T-helper 17 cell (primary cell): Measurements from ENCODE around the gene OTOGL. TPM values are rescaled to one million over a fixed set of nuclear protein-coding genes. Genes with fewer than 3 reads are reported as not detected.
"Not testable (repeated sequence)": the region's sequence is repeated elsewhere in the genome, so short reads cannot be mapped to it uniquely, and the experiment has no call there.

Source experiments
- ATAC-seq: fragments of 150-1000 bp; cut with Tn5 transposase; 2 replicates; pipeline ENCODE4 v1.10.0; 2021; ENCODE audit warnings: mild to moderate bottlenecking, moderate library complexity
- DNase-seq, 3 donors: peaks; one replicate each; pipeline versions ENCODE4 v3.0.0 to v3.0.0-alpha.2; 2020 to 2021
- H3K9me3 ChIP-seq: one replicate; pipeline ENCODE4 v1.7.0; 2013; ENCODE audit warnings: low read length, mild to moderate bottlenecking; ENCODE audit not compliant: control insufficient read depth, poor library complexity, severe bottlenecking
- H3K27ac Mint-ChIP-seq: one replicate; pipeline ENCODE4 v1.8.0; 2022; ENCODE audit warnings: mild to moderate bottlenecking, moderate library complexity, mixed read lengths
- H3K27me3 Mint-ChIP-seq: one replicate; pipeline ENCODE4 v1.8.0; 2022; ENCODE audit warnings: mixed read lengths
- H3K36me3 Mint-ChIP-seq: one replicate; pipeline ENCODE4 v1.8.0; 2022; ENCODE audit warnings: low read depth, mixed read lengths
- H3K4me1 Mint-ChIP-seq: one replicate; pipeline ENCODE4 v1.8.0; 2022; ENCODE audit warnings: mild to moderate bottlenecking, mixed read lengths
- H3K4me3 Mint-ChIP-seq: one replicate; pipeline ENCODE4 v1.8.0; 2022; ENCODE audit warnings: mild to moderate bottlenecking, moderate library complexity, mixed read lengths
- total RNA-seq, 4 donors: library from RNA in 2 of 4; stranded (reverse) in 2 of 4; gene quantifications; one replicate each; pipeline ENCODE4 v1.2.3 and lab custom pipeline; 2022 to 2026

The OTOGL gene
- total RNA-seq, 2 donors from 2014 or later: not detected

- Mint-ChIP-seq H3K27ac (no peak overlapping the region), H3K27me3 (peaks cover 9% of the 10 kb centered on the region), H3K4me1 (no peaks in the 10 kb centered on the region), H3K36me3 (no peaks in the 10 kb centered on the region), H3K4me3 (no peak overlapping the region)
- H3K9me3 ChIP-seq: no peaks in the 10 kb centered on the region
- no peak for DNase-seq
- no peak for ATAC-seq
These were observed 97.1 kb downstream of the OTOGL start for GRCh38 chr12:80196419-80196818.

GRCh38 chr12:80198782-80199337 is 99.5 kb downstream of the OTOGL start:
- Mint-ChIP-seq H3K36me3 (no peaks in the 10 kb centered on the region), H3K27ac (no peak overlapping the region), H3K4me3 (no peak overlapping the region), H3K27me3 (peaks cover 14% of the 10 kb centered on the region), H3K4me1 (no peaks in the 10 kb centered on the region)
- ATAC-seq: no peak
- no peak for DNase-seq
- no peaks in the 10 kb centered on the region for H3K9me3 ChIP-seq

- H3K27ac Mint-ChIP-seq: no peak overlapping the region
- ATAC-seq (no peak), DNase-seq (no peak)
- H3K9me3 ChIP-seq: no peaks in the 10 kb centered on the region
- H3K4me3 Mint-ChIP-seq: no peak overlapping the region
- H3K27me3 Mint-ChIP-seq: peaks cover 17% of the 10 kb centered on the region
- no peaks in the 10 kb centered on the region for H3K4me1 Mint-ChIP-seq
- H3K36me3 Mint-ChIP-seq: no peaks in the 10 kb centered on the region
These were observed 100.6 kb downstream of the OTOGL start for GRCh38 chr12:80199931-80200330.

GRCh38 chr12:80200414-80200813 is 101.1 kb downstream of the OTOGL start:
- Mint-ChIP-seq H3K4me3 (no peak overlapping the region), H3K4me1 (no peaks in the 10 kb centered on the region), H3K36me3 (no peaks in the 10 kb centered on the region), H3K27ac (no peak overlapping the region), H3K27me3 (peaks cover 17% of the 10 kb centered on the region)
- no peak for DNase-seq
- H3K9me3 ChIP-seq: no peaks in the 10 kb centered on the region
- no peak for ATAC-seq

- H3K9me3 ChIP-seq: no peaks in the 10 kb centered on the region
- ATAC-seq: no peak
- H3K27me3 Mint-ChIP-seq: peaks cover 23% of the 10 kb centered on the region
- DNase-seq: no peak
- H3K36me3 Mint-ChIP-seq: no peaks in the 10 kb centered on the region
- H3K4me1 Mint-ChIP-seq: no peaks in the 10 kb centered on the region
- no peak overlapping the region for H3K27ac Mint-ChIP-seq
- no peak overlapping the region for H3K4me3 Mint-ChIP-seq
These were observed 102.6 kb downstream of the OTOGL start for GRCh38 chr12:80201908-80202307.

- Mint-ChIP-seq H3K27me3 (peaks cover 23% of the 10 kb centered on the region), H3K4me1 (no peaks in the 10 kb centered on the region), H3K36me3 (no peaks in the 10 kb centered on the region), H3K4me3 (no peak overlapping the region), H3K27ac (no peak overlapping the region)
- no peaks in the 10 kb centered on the region for H3K9me3 ChIP-seq
- no peak for DNase-seq
- no peak for ATAC-seq
These were observed 106.6 kb downstream of the OTOGL start for GRCh38 chr12:80205960-80206359.

- DNase-seq (no peak), ATAC-seq (no peak)
- peaks cover 29% of the 10 kb centered on the region for H3K27me3 Mint-ChIP-seq
- H3K4me1 Mint-ChIP-seq: peaks cover 5% of the 10 kb centered on the region
- H3K9me3 ChIP-seq: no peaks in the 10 kb centered on the region
- H3K4me3 Mint-ChIP-seq: no peak overlapping the region
- no peaks in the 10 kb centered on the region for H3K36me3 Mint-ChIP-seq
- no peak overlapping the region for H3K27ac Mint-ChIP-seq
These were observed 108.7 kb downstream of the OTOGL start for GRCh38 chr12:80208071-80208470.

- DNase-seq (no peak), ATAC-seq (no peak)
- H3K27ac Mint-ChIP-seq: no peak overlapping the region
- peaks cover 20% of the 10 kb centered on the region for H3K27me3 Mint-ChIP-seq
- peaks cover 5% of the 10 kb centered on the region for H3K4me1 Mint-ChIP-seq
- no peaks in the 10 kb centered on the region for H3K9me3 ChIP-seq
- no peak overlapping the region for H3K4me3 Mint-ChIP-seq
- H3K36me3 Mint-ChIP-seq: no peaks in the 10 kb centered on the region
These were observed 112.3 kb downstream of the OTOGL start for GRCh38 chr12:80211671-80212070.

GRCh38 chr12:80212938-80213645 is 113.8 kb downstream of the OTOGL start:
- peaks cover 20% of the 10 kb centered on the region for H3K27me3 Mint-ChIP-seq
- DNase-seq (no peak), ATAC-seq (no peak)
- H3K27ac Mint-ChIP-seq: no peak overlapping the region
- peaks cover 5% of the 10 kb centered on the region for H3K4me1 Mint-ChIP-seq
- H3K9me3 ChIP-seq: no peaks in the 10 kb centered on the region
- H3K36me3 Mint-ChIP-seq: no peaks in the 10 kb centered on the region
- H3K4me3 Mint-ChIP-seq: no peak overlapping the region

GRCh38 chr12:80213871-80214270 is 114.5 kb downstream of the OTOGL start:
- ATAC-seq (no peak), DNase-seq (no peak)
- Mint-ChIP-seq H3K36me3 (no peaks in the 10 kb centered on the region), H3K27me3 (peaks cover 20% of the 10 kb centered on the region), H3K4me3 (no peak overlapping the region), H3K4me1 (peaks cover 5% of the 10 kb centered on the region), H3K27ac (no peak overlapping the region)
- H3K9me3 ChIP-seq: no peaks in the 10 kb centered on the region

GRCh38 chr12:80217011-80217535 is 117.7 kb downstream of the OTOGL start:
- DNase-seq (no peak), ATAC-seq (no peak)
- H3K27ac Mint-ChIP-seq: no peak overlapping the region
- H3K9me3 ChIP-seq: no peaks in the 10 kb centered on the region
- H3K27me3 Mint-ChIP-seq: peaks cover 22% of the 10 kb centered on the region
- H3K4me1 Mint-ChIP-seq: peaks cover 5% of the 10 kb centered on the region
- H3K36me3 Mint-ChIP-seq: no peaks in the 10 kb centered on the region
- no peak overlapping the region for H3K4me3 Mint-ChIP-seq

- peaks cover 12% of the 10 kb centered on the region for H3K27me3 Mint-ChIP-seq
- not testable (repeated sequence) for DNase-seq, H3K9me3 ChIP-seq, H3K36me3 Mint-ChIP-seq, H3K27ac Mint-ChIP-seq, H3K4me3 Mint-ChIP-seq, H3K4me1 Mint-ChIP-seq, ATAC-seq
These were observed 119.6 kb downstream of the OTOGL start for GRCh38 chr12:80218925-80219324.

GRCh38 chr12:80219345-80219744 is 120.0 kb downstream of the OTOGL start:
- H3K4me3 Mint-ChIP-seq: no peak overlapping the region
- ATAC-seq (no peak), DNase-seq (no peak)
- H3K9me3 ChIP-seq: no peaks in the 10 kb centered on the region
- peaks cover 8% of the 10 kb centered on the region for H3K27me3 Mint-ChIP-seq
- no peaks in the 10 kb centered on the region for H3K4me1 Mint-ChIP-seq
- no peak overlapping the region for H3K27ac Mint-ChIP-seq
- no peaks in the 10 kb centered on the region for H3K36me3 Mint-ChIP-seq

- DNase-seq (no peak), ATAC-seq (no peak)
- H3K4me3 Mint-ChIP-seq: no peak overlapping the region
- no peaks in the 10 kb centered on the region for H3K4me1 Mint-ChIP-seq
- H3K27me3 Mint-ChIP-seq: peaks cover 13% of the 10 kb centered on the region
- peaks cover 3% of the 10 kb centered on the region for H3K36me3 Mint-ChIP-seq
- H3K27ac Mint-ChIP-seq: no peak overlapping the region
- H3K9me3 ChIP-seq: no peaks in the 10 kb centered on the region
These were observed 122.9 kb downstream of the OTOGL start for GRCh38 chr12:80222261-80222660.
